Stimulated activated CD4-positive, alpha-beta T cell treated with anti-CD3 and anti-CD28 coated beads, TNF-alpha, amount 100 ng/mL, for 1 hour (primary cell): ENCODE measurements around the gene BOD1L2.

ENCODE experiments used
- DNase-seq, 3 donors: peaks; one replicate each; pipeline ENCODE4 v3.0.0-alpha.2; 2020; ENCODE audit warnings: low read depth in 3 of 3, low spot score in 1 of 3

BOD1L2 gene

DNA sequence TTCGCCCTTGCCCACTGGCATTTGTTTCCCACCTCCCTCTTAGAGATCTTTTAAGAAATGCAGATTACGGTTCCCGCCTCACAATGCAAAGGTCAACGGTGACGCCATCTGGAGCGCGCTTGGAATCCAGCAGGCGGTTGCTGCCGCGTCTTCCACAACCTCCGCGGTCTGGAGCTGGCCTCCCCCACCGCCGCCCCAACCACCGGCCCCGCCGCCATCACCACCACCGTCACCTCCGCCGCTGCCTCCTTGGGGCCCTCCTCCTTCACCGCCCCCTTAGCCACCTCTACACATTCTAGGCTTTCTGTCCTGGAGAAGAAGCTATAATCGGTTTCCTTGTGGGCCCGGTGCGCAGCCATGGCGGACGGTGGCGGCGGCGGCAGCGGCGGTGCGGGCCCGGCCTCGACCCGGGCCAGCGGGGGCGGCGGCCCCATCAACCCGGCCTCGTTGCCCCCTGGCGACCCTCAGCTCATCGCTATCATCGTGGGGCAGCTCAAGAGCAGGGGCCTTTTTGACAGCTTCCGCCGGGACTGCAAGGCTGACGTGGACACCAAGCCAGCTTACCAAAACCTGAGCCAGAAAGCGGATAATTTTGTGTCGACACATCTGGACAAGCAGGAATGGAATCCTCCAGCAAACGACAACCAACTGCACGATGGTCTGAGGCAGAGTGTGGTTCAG, at the start of gene BOD1L2:
Gene BOD1L2, plus strand, starts transcription at position 132 of the 681 bp plus-strand sequence. Its CDS starts 226 bp downstream, at position 358.
- DNase-seq, result no peak

DNA sequence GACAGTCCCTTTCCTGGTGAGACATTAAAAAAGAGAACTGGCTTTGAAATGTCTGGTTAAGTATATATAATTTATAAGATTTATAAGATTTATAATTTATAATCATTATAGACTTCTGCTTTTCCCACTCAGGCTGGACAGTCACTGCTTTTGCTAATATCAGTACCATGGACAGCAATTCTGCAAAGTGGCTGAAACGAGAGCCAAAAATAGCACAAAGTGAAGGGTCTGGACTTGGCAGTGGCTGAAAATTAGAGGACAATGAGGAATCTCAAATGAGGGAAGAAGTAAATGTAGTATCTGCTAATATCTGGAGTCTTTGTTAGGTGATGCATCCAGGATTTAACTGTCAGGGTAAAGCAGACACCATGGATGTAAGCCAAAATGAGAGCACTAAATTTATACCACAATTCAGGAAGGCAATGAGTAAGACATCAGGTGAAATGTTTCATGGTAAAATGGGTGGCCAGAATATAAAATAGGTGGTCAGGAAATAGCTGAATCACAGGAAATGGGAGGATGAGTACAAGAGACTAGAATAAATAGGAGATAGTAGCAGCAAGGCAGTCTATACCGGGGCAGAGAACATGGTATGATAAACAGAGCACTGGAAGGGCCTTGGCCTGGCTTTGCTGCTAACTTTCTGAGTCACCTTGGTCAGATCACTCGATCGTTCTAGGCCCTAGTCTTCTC, 39.6 kb upstream of the BOD1L2 start:
- no peak for DNase-seq

DNA sequence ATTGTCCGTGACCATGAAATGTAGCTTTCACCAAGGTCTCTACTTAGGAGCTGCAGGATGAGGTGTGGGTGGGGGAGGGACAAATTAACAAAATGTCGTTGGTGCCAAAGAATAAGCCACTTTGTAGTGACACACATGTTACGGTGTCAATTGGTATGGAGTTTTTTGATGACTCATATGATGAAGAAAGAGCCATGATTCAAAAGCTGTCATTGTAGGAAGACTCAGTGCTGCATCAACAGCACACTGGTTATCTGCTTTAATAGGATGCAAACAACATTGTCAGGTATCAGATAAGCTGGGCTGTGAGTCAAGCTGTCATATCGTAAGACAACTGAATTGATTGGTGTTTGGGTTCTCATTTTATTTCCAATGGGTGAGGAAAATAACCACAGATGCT, 36.6 kb upstream of the BOD1L2 start:
- DNase-seq, result no peak

DNA sequence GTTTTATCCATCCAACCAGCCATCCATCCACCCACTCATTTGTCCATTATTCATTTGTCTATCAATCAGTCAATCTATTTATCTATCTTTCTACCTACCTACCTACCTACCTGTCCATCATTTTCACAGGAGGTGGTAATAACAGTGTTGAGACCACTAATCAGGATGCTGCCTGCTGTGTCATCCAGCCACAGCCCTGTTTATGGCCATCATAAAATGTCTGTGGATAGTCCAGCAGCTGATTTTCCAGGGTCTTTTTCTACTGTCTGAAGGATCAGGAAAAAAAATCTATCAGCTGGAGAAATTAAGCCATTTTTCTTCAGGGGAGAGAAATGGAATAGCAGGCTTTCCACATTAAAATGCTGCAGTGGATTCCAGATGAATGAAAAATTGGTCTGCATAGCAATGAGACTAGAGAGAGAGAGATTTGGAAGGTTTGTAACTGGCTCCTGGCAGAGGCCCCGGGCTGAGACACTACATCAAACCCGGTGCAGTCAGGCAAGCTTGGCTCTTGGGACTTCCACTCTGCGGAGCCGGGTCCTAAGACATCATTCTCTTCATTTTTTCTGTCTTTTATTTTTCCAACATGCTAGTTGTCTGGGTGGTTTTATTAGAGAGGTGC, 33.0 kb upstream of the BOD1L2 start:
- no peak for DNase-seq

DNA sequence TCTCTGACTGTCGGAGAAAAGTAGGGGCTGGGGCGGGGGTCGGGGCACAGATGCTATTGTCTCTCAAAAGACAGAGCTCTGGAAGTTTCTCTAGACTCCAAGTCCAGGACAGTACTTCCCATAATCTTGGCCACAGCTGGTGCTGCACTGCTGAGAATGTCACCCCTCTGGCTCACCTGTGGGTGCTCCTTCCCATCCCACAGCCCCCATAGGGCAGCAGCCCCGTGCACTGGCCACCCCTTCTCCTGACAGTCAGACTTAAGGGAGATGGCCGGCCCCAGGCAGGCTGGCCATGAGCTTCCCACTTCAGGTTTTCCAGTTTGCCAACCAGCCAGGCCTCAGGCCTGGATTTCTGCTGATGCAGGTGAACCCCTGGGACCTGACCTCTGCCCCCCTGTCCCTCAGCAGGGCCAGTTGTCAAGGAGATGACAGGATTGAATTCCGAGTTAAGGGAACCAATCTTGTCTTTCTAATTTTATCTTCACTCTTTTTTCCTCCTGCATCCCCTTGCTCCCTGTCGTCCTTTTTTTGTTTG, 30.2 kb upstream of the BOD1L2 start:
- no peak for DNase-seq

DNA sequence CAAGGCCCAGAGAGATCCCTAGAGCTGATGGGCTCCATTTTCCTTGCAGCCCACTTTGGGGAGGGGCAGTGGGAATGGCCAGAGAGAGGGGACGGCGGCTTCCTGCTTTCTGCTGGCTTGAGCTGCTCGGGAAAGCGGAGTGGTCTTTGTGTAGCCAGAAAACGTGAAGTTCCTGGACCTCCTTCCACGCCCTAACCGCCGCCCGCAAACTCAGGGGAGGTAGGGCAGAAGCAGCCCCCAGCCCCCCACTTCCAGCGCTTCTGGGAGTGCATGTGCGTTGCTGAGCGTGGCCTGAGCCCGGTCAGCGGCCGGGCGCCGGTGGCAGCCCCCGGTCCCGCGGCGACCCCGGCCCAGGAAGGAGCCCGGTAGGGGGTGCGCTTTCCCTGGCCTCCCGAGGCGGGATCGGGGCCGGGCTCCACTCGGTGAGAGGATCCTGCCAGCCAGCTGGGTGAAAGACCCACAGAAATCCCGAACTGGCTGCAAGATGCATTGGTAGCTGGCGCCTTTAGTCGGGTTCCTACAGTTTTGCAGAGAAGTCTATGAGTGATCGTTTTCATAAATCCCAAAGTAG, 25.3 kb upstream of the BOD1L2 start:
- no peak for DNase-seq

DNA sequence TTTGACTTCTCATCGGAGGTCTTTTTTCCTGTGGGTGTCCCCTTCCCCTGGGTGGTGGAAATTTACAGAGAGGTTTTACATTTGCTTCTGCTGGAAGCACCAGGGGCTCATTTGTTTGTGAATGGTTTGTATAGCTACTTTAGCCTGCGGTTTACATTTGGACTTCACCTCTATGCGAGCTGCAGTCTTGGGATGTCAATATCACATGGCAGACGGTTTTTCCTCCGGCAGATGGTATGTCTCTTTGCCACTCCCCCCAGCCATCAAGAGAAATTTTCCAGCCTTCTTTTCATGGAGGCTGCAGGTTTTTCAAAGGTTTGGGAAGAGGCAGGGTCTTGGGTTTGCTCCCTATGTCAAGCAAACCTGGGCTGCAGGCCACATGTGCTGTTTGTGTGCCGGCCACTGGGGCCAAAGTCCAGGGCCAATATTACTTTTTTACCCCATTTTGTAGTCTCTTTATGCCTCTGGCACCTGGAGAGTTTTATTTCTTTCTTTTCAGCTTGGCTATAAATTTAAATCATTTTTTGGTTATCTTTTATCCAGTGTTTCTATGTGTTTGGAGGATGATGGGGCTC, 23.9 kb upstream of the BOD1L2 start:
- DNase-seq, result no peak

DNA sequence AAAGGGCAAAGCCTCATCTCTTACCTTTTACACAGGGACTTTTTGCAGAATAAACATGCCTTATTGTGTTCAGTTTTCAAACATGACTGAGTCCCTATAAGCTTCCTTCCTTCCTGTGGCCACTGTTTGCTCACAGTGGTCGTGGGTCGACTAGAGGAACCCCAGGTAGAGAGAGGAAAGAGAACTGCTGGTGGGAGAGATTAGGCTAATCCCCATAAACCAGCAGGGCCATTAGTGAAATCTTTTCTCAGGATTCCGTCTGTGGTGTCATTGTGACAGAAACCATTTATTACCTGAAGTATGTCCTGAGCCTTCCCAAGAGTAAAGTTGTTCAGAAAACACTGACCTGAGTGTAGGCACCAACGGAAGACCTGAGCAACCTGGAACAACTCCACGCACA, 21.3 kb upstream of the BOD1L2 start:
- DNase-seq, result no peak

DNA sequence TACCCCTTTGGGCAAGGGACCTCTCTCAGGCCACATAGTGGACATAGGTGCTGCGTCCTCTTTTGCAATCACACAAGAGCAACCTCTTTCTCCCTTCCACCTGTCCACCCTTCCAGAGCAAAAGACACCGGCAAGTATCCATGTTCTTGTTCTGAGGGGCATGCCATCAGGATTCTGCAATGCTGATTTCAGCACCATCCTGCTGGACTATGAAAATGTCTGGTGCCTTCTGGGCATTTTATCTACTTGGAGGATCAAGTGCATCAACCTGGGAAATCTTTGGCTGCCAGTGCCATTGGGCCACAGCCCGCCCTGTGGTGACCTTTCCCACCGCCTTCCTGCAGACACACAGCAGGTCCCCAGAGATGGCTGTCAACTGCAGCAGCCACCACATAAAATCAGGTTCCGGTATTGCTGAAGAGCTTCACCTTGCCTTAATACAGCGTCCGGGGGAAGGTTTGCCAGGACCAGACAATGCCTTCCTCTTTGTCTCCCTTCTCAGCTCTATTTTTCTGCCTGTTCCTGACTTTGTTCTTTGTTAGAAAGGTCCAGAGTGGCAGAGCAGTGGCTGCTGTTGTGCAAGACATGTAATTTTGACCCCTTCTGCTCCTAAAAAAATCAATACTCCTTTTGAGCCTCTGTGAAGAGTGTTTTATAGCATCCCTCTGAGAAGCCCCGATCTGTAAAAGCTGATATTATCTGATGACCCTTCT, 18.5 kb upstream of the BOD1L2 start:
- no peak for DNase-seq

DNA sequence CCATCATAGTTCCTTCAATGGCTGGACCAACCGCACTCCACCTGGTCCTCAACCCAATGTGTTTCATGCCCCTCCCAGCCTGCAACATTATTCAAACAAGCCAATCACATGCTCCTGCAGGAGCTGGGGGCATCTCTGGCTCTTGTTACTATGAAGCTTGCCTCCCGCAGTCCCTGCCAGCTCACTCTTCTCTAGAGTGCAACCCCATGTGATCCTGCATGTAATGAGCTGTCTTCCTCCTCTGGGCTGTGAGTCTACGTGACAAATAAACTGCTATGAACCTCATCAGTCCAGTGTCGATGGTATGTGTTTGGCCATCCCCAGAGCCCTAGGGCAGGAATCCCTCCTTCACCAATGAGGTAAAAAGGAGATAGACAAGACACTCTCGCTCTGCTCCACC, 15.8 kb upstream of the BOD1L2 start:
- DNase-seq, result no peak

DNA sequence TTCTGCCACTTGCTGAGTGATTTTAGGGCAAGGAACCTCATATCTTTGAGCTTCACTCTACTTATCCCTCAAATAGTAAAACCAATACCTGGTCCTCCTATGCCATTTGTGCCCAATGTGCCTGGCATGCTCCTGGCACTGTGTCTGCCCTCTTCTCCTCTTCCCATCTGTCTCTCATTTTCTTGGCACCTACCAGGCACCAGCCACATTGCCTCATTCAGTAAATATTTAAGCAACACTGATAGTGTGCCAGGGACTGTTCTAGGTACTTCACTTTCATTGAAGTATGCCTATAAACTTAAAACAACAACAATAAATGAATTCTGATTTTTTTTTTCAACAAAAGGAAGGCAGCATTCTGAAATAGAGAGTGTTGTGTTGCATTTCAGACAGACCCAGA, 15.1 kb upstream of the BOD1L2 start:
- DNase-seq, result no peak

DNA sequence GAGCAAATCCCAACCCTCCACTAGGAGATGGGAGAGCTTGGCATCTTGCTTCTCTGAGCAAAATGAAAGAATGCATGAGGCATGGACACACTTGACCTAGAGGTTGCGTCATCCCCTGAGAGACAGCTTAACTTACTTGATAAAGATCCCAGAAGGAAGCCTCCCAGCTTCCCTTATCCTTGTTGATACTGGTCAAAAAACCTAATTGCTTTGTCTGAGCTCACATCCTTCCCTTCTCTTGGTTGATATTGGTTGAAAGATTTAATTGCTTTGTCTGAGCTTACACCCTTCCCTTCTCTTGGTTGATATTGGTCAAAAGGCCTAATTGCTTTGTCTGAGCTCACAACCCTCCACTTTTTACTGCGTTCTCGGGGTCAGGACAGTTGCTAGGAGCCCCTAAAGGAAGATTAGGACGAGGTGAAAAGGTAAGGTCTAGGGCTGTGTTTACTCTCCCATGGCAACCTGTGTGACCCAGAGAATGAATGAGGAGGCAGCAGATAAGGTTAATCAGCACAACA, 12.2 kb upstream of the BOD1L2 start:
- DNase-seq, result no peak

DNA sequence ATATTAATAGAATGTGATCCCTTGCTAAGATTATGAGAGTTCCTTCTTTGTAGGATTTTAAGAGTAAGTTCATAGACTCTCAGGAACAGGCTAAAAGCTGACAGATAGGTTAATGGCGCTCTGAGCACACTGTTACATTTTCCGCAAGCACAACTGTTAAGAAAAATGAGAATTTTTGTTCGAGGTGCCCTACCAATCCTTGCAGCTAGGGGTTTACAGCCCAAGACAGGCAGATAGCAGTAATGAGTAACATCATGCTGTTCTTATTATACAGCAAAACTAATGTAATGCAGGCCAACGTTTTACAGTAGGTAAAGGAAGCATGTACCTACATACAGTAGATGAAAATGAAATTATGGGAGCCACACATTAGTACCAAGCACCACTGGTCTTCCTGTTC, 11.2 kb upstream of the BOD1L2 start:
- DNase-seq, result no peak

DNA sequence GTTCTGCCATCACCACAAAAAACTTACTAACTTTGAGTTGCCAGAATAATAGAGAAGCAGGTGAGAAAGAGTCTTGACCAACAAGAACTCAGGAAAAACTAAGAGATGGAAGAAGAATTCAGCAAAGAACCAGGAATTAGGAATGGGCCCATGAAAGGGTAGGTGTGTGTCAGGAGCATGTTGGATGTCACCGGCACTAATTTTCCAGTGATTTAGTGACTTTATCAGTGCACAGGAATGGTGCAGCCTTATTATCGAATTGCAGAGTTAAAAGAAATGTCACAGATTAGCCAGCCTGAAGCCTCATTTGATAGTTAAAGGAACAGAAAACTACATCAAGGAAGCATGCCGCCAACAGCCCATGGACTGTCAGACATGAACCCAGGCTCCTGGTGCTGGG, 9.0 kb upstream of the BOD1L2 start:
- no peak for DNase-seq

DNA sequence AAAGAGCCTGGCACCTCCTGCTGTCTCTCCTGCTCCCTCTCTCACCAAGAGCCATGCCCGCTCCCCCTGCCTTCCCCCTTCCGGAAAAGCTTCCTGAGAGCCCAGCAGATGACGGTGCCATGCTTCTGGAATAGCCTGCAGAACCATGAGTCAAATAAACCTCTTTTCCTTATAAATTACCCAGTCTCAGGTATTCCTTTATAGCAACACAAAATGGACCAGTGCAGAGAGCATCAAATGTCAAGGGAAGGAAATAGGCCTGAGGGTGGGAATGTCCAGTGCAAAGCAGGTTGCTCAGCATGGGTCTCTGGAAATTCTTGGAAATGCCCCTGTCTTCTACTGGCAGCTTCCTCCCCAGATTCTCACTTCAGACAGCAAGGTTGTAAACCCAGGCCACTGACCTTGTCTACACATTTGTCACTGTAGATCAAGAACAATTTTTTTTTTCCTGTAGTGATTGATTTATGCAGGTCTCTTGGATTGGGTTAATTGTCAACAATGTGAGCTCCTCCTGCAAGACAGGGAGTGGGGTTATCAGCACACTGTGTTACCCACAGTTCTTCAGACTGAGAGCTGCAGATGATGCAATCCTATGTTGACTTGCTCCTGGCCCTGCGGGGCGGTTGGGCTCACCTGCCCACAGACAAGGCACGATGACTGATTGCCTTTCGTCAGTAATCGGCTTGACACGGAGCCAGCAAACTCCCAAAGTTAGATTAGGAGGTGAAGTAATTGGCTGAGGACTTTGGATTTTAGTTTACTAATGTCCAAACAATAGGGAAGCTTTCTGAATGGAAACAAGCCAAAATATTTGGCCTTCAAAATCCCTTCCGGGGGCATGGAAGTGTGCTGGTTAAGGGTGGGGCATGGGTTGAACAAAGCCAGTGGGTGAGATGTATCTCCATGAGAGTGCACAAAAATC, 5.4 kb upstream of the BOD1L2 start:
- no peak for DNase-seq

DNA sequence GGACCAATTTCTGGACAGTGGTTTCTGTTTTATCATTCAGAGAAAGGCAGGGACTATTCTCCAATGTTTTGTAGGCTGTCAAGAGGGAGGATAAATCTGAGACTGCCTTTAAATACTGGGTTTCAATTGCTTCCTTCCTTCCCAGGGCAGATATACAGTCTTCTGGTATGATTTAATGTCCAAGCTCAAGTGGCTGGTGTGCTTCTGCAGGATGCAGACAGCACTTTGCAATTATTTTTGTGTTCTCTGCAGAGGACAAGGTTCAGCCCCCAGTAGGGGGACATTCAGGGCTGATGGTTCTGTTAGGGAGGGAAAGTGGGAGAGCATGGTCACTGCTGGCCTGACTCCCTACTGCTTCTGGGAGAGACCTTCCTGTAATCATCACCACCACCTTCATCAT, 4.6 kb upstream of the BOD1L2 start:
- DNase-seq, result no peak

DNA sequence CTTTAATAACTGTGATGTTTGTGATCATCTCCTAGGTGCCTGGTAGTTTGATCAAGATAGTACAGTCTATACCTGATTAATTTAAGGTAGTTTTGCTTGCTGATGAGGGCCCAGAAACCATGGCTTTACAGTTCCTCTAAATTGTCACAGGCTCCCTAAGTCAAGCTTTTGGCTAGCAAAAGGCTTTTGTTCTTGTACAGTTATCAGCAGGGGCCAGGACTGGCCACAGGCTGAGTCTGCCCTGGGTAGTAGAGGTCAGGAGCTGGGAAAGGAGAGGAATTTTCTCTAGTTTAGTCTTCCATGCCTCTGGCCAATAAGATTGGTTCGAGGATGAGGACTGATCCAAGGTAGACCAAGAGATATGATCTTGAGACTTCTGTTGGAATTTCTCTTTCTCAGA, 3.6 kb upstream of the BOD1L2 start:
- no peak for DNase-seq

DNA sequence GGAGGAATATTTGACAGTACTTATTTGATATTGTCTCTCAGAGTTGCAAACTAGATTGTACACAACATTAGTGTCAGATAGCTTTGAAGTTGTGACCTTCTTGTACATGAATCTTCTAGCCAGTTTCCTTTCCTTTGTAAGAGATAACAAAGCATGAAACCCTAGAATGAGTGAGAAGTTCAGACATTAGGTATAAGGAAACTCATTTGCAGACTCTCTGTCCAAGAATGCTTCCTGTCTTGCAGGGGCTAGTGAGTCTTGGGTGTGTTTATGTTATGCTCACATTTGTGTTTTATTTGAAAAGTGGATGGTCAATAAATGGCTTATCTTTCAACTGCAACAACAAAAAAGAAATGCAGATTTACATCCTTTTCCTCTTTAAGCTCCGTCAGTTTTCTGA, 1.4 kb downstream of the BOD1L2 start:
- DNase-seq, result no peak

DNA sequence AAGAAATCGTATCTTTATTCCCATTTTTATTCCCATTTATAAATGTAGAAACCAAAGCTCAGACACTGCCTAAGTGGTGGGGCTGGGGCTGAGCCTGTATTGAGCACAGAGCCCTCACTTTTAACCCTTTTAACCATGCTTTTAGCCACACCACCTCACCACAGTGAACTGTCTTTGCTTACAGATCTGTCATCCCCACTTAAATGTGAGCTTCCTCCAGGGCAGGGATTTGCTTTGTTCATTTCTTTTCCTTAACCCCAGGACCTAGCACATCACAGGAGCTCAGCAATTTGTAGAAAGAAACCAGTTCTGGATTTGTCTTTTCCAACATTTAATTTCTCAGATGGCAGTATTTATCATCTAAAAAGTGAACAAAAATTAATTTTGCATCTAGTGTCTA, 2.2 kb downstream of the BOD1L2 start:
- no peak for DNase-seq

DNA sequence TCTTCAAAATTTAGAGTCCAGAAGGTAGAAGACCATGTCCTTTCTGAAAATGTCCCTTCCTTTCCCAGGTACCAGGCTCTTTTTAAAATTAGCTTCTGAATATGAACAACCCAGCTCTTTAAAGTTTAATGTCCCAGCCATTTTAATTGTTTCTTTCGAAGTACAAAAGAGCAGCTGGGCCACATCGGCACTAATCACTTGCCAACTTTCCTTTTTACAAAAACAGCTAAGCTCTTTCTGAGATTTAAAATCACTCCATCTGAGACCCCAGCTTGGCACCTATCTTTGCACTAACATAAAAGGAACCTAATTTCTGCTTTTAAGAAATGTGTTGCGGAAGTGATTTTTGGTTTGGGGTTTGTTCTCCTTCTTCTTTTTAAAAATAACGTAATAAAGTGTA, 2.6 kb downstream of the BOD1L2 start:
- DNase-seq, result no peak
